GM13977 (cell line): Measurements from ENCODE around the gene RLBP1.

Source experiments
- DNase-seq: peaks from one replicate; pipeline ENCODE4 v3.0.0; 2012; ENCODE audit warnings: low spot score
- in situ Hi-C: fragments of 300-500 bp; cut with MboI; formaldehyde crosslinking; loops from one replicate; pipeline ENCODE4 v1.12.0; 2022; ENCODE audit warnings: low sequenced_read_pairs, low pct_unique_long_range_greater_than_20kb, mixed read lengths, inconsistent platforms; ENCODE audit not compliant: unreplicated experiment
- TF ChIP-seq, protein P1 (sequence below): IDR thresholded peaks from 2 replicates; pipeline ENCODE4 v1.5.1; 2012; ENCODE audit warnings: mild to moderate bottlenecking, control low read depth; ENCODE audit not compliant: insufficient read depth; ENCODE audit errors: extremely low read depth, missing control alignments

Gene RLBP1

DNA sequence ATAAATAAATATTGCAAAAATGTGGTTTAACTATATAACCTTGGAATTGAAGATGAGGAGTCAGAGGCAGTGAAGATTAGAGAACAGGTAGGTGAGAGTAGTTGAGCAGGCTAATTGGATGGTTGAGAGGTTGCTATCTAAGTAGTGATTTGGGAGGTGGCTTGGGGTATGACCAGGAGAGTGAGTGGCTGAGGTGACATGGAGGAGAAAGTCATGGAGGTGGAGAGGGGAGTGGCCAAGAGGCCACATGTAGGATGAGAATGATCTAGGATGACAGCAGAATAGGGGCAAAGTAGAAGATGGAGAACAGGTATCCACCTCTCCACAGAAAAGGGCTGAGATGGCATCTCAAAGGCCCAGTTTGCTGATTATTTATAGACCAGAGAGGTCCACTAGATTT is 10.5 kb upstream of the RLBP1 start:
- TF ChIP-seq, protein P1, sequence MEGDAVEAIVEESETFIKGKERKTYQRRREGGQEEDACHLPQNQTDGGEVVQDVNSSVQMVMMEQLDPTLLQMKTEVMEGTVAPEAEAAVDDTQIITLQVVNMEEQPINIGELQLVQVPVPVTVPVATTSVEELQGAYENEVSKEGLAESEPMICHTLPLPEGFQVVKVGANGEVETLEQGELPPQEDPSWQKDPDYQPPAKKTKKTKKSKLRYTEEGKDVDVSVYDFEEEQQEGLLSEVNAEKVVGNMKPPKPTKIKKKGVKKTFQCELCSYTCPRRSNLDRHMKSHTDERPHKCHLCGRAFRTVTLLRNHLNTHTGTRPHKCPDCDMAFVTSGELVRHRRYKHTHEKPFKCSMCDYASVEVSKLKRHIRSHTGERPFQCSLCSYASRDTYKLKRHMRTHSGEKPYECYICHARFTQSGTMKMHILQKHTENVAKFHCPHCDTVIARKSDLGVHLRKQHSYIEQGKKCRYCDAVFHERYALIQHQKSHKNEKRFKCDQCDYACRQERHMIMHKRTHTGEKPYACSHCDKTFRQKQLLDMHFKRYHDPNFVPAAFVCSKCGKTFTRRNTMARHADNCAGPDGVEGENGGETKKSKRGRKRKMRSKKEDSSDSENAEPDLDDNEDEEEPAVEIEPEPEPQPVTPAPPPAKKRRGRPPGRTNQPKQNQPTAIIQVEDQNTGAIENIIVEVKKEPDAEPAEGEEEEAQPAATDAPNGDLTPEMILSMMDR: no peak
- in situ Hi-C loops: no loop called here
- no peak for DNase-seq

DNA sequence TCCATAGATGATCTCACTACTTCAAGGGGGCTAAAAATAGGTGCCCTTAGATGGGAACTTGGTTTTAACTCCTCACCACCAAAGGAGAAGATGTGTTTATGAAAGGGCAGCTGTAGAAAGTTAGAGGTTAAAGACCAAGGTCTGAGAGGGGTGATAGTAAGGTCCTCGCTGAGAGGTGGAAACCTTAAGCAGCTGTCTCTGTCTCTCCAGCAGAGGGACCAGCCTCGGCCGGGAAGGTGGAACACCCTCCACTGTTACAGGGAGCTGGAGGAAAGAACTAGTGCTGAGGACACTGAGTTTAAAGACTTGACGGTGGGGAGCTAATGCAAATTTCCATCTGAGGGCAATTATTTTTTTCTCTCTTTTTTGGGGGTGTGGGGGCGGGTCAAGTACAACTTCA is 8.9 kb upstream of the RLBP1 start:
- no peak for DNase-seq
- in situ Hi-C loops: no loop called here

DNA sequence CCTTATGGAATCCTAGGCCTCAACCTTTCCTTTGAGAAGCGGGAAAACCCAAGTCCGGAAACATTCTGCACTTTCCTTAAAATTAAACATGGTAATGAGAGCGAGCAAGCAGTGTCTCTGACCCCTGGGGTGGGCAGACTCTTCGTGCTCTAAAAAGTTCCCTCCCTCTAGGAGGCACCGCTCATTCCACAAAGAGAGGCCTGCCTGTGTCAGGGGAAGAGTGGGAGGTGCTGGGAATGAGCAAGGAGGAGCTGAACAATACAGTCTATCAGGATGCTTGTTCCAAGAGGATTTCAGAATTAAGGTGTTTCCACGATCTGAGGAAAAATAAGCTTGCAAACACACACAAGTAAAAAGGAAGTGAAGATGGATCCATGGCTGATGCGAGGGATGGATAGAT is 6.0 kb upstream of the RLBP1 start:
- in situ Hi-C loops: no loop called here
- TF ChIP-seq, protein P1: no peak
- no peak for DNase-seq

More for the DNA sequence above, 8.9 kb upstream of the RLBP1 start:
- TF ChIP-seq, protein P1: no peak

DNA sequence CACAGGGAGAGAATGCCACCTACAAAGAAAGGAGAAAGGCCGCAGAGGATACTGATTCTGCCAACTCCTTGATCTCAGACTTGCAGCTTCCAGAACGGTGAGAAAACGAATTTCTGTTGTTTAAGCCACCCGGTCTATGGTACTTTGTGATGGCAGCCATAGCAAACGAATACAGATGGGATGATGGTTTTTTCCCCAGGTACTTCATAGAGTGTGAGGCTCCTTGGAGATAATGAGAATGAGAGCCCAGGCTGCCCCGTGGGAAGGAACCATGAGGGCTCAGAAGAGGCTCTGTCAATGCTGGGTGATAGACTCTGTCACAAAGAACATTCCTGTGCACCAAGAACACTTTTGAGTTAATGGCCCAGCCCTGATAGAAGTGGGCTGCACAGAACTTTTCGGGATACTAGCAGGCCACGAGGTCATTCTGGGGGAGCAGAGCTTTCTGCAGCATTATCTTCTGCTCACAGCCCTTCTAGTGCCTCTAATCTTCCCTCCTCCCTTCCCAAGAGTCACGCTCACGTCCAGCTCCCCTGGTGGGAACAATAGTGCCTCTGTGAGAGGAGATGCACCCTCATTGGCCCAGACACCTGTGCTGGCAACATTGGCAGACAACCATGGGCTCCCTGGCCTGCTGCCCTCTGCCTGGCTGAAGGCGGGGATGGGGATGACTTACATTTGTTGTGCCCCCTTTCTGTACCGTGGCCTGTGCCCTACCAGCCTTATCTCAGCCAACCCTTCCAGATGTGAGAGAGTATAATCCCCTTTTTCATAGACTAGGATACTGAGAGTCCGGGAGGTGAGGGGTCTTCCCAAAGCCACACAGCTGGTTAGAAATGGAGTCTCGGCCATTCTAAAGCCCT is 5.2 kb upstream of the RLBP1 start:
- TF ChIP-seq, protein P1: no peak
- no peak for DNase-seq
- in situ Hi-C loops: no loop called here

DNA sequence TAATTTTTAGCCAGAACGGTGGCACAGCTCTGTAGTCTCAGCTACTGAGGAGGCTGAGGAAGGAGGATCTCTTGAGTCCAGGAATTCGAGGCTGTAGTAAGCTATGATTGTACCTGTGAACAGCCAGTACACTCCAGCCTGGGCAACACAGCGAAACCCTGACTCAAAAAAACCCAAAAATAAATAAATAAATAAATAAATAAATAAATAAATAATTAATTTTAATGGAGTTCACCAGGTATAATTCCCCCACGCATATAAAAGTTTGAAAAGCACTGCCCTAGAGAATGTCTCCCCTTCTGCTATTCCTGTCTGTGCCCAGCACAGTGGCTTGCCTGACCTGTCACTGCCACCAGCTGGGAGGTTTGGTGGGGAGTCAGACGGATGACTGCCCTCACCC is 4.2 kb upstream of the RLBP1 start:
- TF ChIP-seq, protein P1: no peak
- no peak for DNase-seq
- in situ Hi-C loops: no loop called here

DNA sequence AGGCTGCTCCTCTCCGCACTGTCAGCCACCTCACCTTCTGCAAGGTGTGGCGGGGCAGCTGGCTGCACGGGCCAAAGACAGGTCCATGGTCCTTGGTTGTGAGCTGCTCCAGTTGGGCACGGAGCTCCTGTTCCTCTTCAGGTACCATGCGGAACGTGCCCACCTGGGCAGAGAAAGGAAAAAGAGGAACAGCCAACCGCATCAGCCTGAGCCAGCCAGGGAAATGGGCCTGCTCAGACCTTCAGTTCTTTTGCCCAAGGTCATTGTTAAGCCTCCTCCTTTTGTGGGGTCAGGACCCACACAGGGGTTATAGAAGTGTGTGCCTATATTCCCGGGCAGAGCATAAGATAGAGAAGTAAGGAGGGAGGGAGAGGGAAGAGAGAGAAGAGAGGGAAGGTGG is 2.8 kb downstream of the RLBP1 start:
- no peak for DNase-seq
- in situ Hi-C loops: no loop called here
- TF ChIP-seq, protein P1: no peak
